Activated CD8-positive, alpha-beta T cell treated with anti-CD3 and anti-CD28 coated beads, Interleukin-2, amount 10 ng/mL, durations not matched to agents 7 days and 5 days (primary cell): ENCODE measurements around the gene BNC1. TPM values are rescaled to one million over a fixed set of nuclear protein-coding genes. Genes with fewer than 3 reads are reported as not detected.

Experiments
- ATAC-seq: fragments of 150-1000 bp; cut with Tn5 transposase; one replicate; pipeline ENCODE4 v1.10.0; 2021; ENCODE audit warnings: moderate library complexity
- CTCF ChIA-PET: fragments of 350-600 bp; sonication (Branson Sonifier 250); formaldehyde crosslinking; loops from one replicate; lab custom pipeline; 2021; ENCODE audit warnings: antibody characterized with exemption; lab: Charles Lee
- POLR2A ChIA-PET: fragments of 350-600 bp; sonication (Branson Sonifier 250); formaldehyde crosslinking; loops from one replicate; lab custom pipeline; 2021; ENCODE audit warnings: antibody characterized with exemption; lab: Charles Lee
- DNase-seq: peaks from one replicate; pipeline ENCODE4 v3.0.0-alpha.2; 2020
- H3K27ac Mint-ChIP-seq: one replicate; pipeline ENCODE4 v1.8.0; 2021; ENCODE audit warnings: mild to moderate bottlenecking, mixed read lengths
- H3K27me3 Mint-ChIP-seq: one replicate; pipeline ENCODE4 v1.8.0; 2021; ENCODE audit warnings: low read depth, mixed read lengths
- H3K36me3 Mint-ChIP-seq: one replicate; pipeline ENCODE4 v1.8.0; 2021; ENCODE audit warnings: low read depth, mixed read lengths
- H3K4me1 Mint-ChIP-seq: one replicate; pipeline ENCODE4 v1.8.0; 2021; ENCODE audit warnings: low read depth, mixed read lengths
- H3K4me3 Mint-ChIP-seq: one replicate; pipeline ENCODE4 v1.8.0; 2021; ENCODE audit warnings: mild to moderate bottlenecking, mixed read lengths
- H3K9me3 Mint-ChIP-seq: one replicate; pipeline ENCODE4 v1.8.0; 2022; ENCODE audit warnings: mixed read lengths; ENCODE audit not compliant: insufficient read depth
- total RNA-seq, 2 experiments: library from RNA; stranded (reverse); gene quantifications; one replicate each; pipeline ENCODE4 v1.2.3, GENCODE V29; 2021

BNC1 gene
- total RNA-seq, 2 experiments from 2014 or later: not detected

GRCh38 chr15:83290236-83290635 is 5.8 kb upstream of the BNC1 start:
- no peaks in the 10 kb centered on the region for H3K4me1 Mint-ChIP-seq
- CTCF ChIA-PET: interaction anchor here (1.2 kb wide), 1 partner anchor 42 kb away, joined by 4 read pairs; no protein-coding TSS in a partner anchor
- no peak overlapping the region for H3K4me3 Mint-ChIP-seq

GRCh38 chr15:83289160-83289559 is 4.7 kb upstream of the BNC1 start:
- H3K36me3 Mint-ChIP-seq: no peaks in the 10 kb centered on the region
- no peak for DNase-seq

More at GRCh38 chr15:83290236-83290635, 5.8 kb upstream of the BNC1 start:
- no peak overlapping the region for H3K27ac Mint-ChIP-seq
- POLR2A ChIA-PET: no interaction called here
- no peaks in the 10 kb centered on the region for H3K9me3 Mint-ChIP-seq
- no peak for DNase-seq
- H3K27me3 Mint-ChIP-seq: peaks cover 47% of the 10 kb centered on the region
- ATAC-seq: no peak
- H3K36me3 Mint-ChIP-seq: no peaks in the 10 kb centered on the region

GRCh38 chr15:83288381-83288801 is 3.9 kb upstream of the BNC1 start:
- H3K4me3 Mint-ChIP-seq: no peak overlapping the region
- no peaks in the 10 kb centered on the region for H3K36me3 Mint-ChIP-seq
- CTCF ChIA-PET: no interaction called here
- H3K27me3 Mint-ChIP-seq: peaks cover 55% of the 10 kb centered on the region
- no peak overlapping the region for H3K27ac Mint-ChIP-seq
- ATAC-seq: no peak
- H3K9me3 Mint-ChIP-seq: no peaks in the 10 kb centered on the region
- peaks cover 3% of the 10 kb centered on the region for H3K4me1 Mint-ChIP-seq
- POLR2A ChIA-PET: no interaction called here
- no peak for DNase-seq

More at GRCh38 chr15:83289160-83289559, 4.7 kb upstream of the BNC1 start:
- ChIA-PET CTCF (no interaction called here), POLR2A (no interaction called here)
- no peak for ATAC-seq
- Mint-ChIP-seq H3K4me3 (no peak overlapping the region), H3K27ac (no peak overlapping the region), H3K4me1 (no peaks in the 10 kb centered on the region), H3K27me3 (peaks cover 52% of the 10 kb centered on the region), H3K9me3 (no peaks in the 10 kb centered on the region)

- no peak for DNase-seq
- Mint-ChIP-seq H3K27ac (no peak overlapping the region), H3K27me3 (peaks cover 54% of the 10 kb centered on the region), H3K4me3 (no peak overlapping the region), H3K4me1 (peaks cover 8% of the 10 kb centered on the region), H3K36me3 (no peaks in the 10 kb centered on the region), H3K9me3 (no peaks in the 10 kb centered on the region)
- POLR2A ChIA-PET: no interaction called here
- CTCF ChIA-PET: no interaction called here
- ATAC-seq: no peak
Observed at GRCh38 chr15:83287541-83288027, 3.1 kb upstream of the BNC1 start.

DNA sequence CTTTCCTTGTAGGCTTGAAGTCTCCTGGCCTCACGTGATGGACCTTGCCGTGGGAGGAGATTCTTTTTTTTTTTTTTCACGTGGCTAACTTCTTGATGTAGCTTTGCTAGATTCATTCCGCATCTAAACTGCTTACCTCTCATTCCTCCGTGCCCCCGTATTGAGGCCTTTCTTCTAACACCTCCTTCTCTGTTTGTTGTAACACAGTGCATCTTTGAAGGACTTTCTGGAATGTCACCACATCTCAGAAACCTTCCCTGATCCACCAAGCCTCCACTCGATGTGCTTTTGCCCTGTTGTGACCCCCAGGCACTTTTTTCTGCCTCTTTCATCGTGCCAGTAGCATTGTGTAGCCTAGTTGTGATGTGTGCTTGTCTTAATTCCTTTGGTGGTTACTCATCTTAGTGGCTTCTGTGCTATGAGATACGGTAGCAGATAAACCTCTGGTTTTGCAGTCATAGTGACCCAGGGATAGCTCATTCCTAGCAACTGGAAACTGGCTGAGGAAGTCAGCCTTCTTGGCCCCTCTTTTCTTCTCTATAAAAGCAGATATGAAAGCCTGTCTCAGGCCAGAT is 1.6 kb upstream of the BNC1 start:
- peaks cover 56% of the 10 kb centered on the region for H3K27me3 Mint-ChIP-seq
- H3K36me3 Mint-ChIP-seq: no peaks in the 10 kb centered on the region
- H3K27ac Mint-ChIP-seq: no peak overlapping the region
- H3K9me3 Mint-ChIP-seq: no peaks in the 10 kb centered on the region
- DNase-seq (no peak), ATAC-seq (no peak)
- peaks cover 8% of the 10 kb centered on the region for H3K4me1 Mint-ChIP-seq
- H3K4me3 Mint-ChIP-seq: no peak overlapping the region
- ChIA-PET CTCF (no interaction called here), POLR2A (interaction anchor here (0.7 kb wide), 1 partner anchor 46 kb away, joined by 3 read pairs; no protein-coding TSS in a partner anchor)

GRCh38 chr15:83285284-83285978 is 967 bp upstream of the BNC1 start:
- H3K27me3 Mint-ChIP-seq: peaks cover 61% of the 10 kb centered on the region
- CTCF ChIA-PET: no interaction called here

DNA sequence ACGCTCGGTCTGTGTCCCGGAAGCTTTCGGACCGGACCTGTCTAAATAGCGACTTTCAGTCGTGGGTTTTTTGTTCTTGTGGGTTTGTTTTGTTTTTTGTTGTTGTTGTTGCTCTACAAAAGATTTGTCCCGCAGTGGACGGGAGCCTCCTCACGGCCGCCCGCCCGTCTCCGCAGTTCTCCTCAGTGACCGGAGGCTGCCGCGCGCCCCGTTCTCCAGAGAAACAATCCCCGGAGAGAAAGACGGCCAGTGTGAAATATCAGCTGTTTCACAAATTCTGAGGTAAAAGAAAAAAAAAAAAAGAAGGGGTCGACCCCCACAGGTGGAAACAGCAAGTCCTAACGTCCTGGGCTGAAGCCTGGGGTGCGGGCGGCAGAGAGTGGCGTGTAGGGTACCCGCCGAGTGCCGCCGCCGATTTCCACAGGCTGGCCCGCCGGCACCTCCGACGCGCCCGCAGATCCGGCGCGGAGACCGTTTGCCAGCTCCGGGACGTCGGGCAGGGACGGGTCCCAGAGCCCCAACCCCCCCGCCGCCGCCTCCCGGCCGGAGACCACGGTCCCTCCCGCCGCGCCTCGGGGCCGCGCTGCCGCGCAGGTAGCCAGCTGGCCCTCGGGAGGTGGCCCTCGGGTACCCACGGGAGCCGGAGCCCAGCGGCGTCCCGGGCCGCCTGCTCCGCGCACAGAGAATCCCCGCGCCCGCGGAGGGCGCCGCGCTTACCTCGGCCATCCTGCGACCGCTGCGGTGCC is 478 bp downstream of the BNC1 start:
- Mint-ChIP-seq H3K27me3 (peaks cover 64% of the 10 kb centered on the region), H3K4me1 (peaks cover 8% of the 10 kb centered on the region), H3K4me3 (peak overlapping the region; percentile 50), H3K9me3 (no peaks in the 10 kb centered on the region), H3K27ac (no peak overlapping the region), H3K36me3 (no peaks in the 10 kb centered on the region)
- no peak for DNase-seq
- POLR2A ChIA-PET: no interaction called here
- no peak for ATAC-seq
- CTCF ChIA-PET: no interaction called here

More at GRCh38 chr15:83285284-83285978, 967 bp upstream of the BNC1 start:
- no peak for ATAC-seq
- no peak overlapping the region for H3K4me3 Mint-ChIP-seq
- peaks cover 8% of the 10 kb centered on the region for H3K4me1 Mint-ChIP-seq
- POLR2A ChIA-PET: interaction anchor here (0.7 kb wide), 1 partner anchor 46 kb away, joined by 3 read pairs; no protein-coding TSS in a partner anchor
- no peaks in the 10 kb centered on the region for H3K9me3 Mint-ChIP-seq
- H3K36me3 Mint-ChIP-seq: no peaks in the 10 kb centered on the region
- no peak for DNase-seq
- no peak overlapping the region for H3K27ac Mint-ChIP-seq

DNA sequence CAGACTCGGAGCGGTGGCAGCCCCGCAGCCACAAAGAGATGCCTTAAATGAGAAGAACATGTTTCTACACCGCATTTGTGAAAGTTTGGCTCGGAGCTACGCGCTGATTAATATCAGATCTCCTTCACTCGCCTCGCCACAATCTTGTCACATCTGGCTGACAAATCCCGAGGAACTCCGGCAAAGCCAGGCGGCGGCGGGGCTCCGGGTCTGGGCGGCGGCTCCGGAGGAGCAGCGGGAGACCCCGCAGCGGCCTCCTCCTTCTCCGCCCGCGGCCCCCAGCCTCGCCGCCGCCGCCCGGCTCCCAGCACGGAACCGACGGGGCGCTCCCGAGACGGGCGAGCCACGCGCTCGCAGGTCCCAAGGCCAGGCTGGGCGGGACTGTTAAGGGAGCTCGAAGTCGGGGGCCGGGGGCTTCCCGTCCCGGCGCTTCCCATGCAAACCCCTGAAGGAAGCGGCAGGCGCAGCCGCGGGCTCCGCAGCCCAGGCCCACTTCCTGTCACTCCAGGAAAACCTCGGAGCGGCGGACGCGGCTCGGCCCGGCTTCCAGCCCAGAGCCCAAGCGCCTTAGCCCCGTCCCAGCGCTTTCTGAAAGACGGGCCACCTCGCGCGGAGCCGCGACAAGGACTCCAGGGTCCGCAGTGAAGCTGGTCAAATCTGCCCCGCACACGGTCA is 1.2 kb downstream of the BNC1 start:
- DNase-seq (no peak), ATAC-seq (peak; percentile 33)
- Mint-ChIP-seq H3K27me3 (peaks cover 61% of the 10 kb centered on the region), H3K4me1 (peaks cover 8% of the 10 kb centered on the region), H3K36me3 (no peaks in the 10 kb centered on the region), H3K27ac (no peak overlapping the region), H3K9me3 (no peaks in the 10 kb centered on the region), H3K4me3 (peak overlapping the region; percentile 50)
- CTCF ChIA-PET: no interaction called here
- POLR2A ChIA-PET: no interaction called here

DNA sequence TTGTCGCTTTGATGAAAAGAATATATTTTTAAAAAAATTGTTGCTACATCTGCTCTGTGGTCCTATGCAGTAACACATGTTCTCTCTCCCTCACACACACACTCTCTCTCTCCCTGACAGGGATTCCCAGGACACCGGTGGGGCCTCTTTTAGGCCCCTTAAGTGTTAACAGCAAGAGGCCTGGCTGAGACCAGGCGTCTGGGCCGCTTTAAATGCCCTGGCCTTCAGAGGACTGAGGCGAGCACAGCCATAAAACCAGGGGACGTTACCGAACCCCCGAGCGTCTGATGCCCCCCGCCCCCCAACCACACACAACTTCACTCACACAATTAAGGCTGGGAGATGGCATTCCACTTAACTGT is 1.7 kb downstream of the BNC1 start:
- H3K4me1 Mint-ChIP-seq: peaks cover 8% of the 10 kb centered on the region
- no peak overlapping the region for H3K27ac Mint-ChIP-seq
- H3K27me3 Mint-ChIP-seq: peaks cover 63% of the 10 kb centered on the region
- ATAC-seq: no peak
- ChIA-PET CTCF (no interaction called here), POLR2A (no interaction called here)
- no peak for DNase-seq
- no peaks in the 10 kb centered on the region for H3K9me3 Mint-ChIP-seq
- H3K4me3 Mint-ChIP-seq: no peak overlapping the region
- no peaks in the 10 kb centered on the region for H3K36me3 Mint-ChIP-seq

DNA sequence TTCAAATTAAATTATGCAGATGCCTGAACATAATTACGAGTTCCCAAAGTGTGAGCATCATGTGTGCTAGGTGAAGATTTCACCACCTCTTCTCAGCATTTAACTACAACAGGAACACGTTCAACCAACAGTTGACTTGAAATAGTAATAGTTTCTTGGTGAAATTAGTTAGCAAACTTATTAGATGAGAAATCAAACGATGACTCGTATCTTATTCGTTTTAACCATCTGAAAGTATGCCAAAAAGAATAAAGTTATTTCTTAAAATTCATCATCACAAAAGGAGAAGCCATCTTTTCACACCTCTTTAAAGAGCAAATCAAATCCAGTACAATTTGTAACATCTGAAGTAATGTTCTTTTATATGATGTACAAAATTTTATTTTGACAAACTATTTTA is 2.3 kb downstream of the BNC1 start:
- Mint-ChIP-seq H3K9me3 (no peaks in the 10 kb centered on the region), H3K4me3 (no peak overlapping the region), H3K4me1 (peaks cover 8% of the 10 kb centered on the region), H3K36me3 (no peaks in the 10 kb centered on the region), H3K27ac (no peak overlapping the region), H3K27me3 (peaks cover 60% of the 10 kb centered on the region)
- ATAC-seq (no peak), DNase-seq (no peak)
- POLR2A ChIA-PET: no interaction called here
- CTCF ChIA-PET: no interaction called here

DNA sequence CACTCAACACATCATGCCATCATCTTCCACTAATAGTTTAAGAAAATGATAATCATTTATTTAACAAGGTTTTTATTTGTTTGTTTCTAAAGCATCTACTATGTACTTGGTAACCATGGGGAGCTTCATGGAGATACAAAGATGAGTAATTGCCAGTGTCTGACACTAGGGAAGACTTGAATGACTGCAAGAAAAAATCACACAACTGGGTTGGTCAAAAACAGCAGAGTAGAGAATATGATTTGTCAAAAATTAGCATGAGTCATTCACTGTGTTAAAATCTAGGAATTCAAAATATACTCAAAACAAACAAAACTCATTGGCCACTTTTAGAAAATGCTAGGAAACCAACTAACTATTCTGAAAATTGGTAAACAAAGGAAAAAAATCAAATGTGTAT is 6.3 kb downstream of the BNC1 start:
- no peaks in the 10 kb centered on the region for H3K9me3 Mint-ChIP-seq
- DNase-seq: no peak
- CTCF ChIA-PET: no interaction called here
- H3K27ac Mint-ChIP-seq: no peak overlapping the region
- no peaks in the 10 kb centered on the region for H3K36me3 Mint-ChIP-seq
- peaks cover 5% of the 10 kb centered on the region for H3K4me1 Mint-ChIP-seq
- POLR2A ChIA-PET: no interaction called here
- H3K4me3 Mint-ChIP-seq: no peak overlapping the region
- H3K27me3 Mint-ChIP-seq: peaks cover 49% of the 10 kb centered on the region
- ATAC-seq: no peak
